COLO829 (cell line): ENCODE results near the gene RPS19BP1.

Experiments used
- DNase-seq: peaks from one replicate; pipeline ENCODE4 v3.0.0; 2012; ENCODE audit warnings: low spot score

The RPS19BP1 gene

DNA sequence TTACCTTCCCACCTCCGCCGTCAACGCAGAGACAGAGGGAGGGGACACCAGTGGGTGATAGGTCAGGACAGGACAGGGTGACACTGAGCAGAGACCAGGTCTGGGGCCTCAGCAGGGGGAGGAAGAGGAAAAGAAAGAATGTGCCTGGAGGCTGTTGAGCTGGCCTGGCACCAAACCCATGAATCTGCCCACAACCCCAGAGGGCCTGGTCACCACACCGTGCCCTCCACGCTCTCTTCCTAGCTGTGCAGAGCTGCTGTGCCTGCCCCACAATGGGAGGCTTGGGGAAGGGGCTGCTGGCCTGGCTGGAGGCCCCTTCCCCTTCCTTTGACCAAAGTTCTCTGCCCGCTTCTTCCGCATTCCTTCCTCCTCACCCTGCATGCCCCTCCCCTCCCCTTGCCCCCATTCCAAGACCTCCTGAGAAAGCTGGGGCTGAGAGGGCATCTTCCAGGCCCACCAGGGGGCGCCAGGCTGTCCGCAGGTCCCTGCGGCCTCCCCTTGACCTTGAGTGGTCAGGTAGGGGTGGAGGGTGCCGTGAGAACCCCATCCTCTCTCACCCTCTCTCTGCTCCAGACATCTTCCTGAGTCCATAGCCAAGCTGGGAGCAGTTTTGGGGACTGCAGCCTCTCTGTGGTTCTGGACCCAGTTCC is 27.0 kb upstream of the RPS19BP1 start:
- no peak for DNase-seq

DNA sequence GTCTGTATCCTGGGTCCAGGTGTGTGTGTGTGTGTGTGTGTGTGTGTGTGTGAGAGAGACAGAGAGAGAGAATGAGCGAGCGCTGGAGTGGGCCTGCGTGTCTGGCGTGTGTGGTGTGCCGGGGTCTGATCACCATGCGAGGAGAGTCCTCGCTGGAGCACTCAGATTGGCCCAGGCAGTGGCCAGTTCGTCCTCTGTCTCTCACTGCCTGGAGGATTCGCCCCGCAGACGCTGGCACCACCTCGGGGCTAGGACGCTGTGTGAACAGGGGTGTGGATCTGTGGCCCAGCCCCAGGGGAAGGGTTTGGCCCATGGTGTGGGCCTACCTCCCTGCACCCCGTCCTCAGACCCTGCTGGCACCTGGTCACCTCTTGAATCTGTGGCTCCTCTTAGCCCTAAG is 26.4 kb upstream of the RPS19BP1 start:
- DNase-seq: no peak

DNA sequence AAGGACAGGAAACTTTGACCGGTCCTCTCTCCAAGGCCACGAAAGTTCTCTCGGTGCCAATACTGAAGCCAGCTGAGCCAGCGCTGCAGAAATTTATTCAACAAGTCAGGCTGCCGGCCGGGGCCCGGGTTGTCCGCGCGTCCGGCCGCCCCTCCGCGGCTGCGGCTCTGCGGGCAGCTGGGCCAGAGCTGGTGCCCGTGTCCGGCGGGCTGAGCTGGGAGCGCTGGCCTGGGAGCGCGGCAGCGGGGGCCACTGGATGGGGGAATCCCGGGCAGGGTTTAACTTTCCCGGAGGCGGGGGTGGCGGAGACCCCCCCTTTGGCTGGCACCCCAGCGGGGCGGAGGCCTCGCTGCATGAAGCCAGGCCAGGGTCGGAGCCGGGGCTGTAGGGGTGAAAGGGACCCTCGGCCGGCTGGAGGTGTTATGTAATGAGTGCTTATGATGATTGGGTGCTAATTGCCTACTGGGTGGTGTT is 25.7 kb upstream of the RPS19BP1 start:
- no peak for DNase-seq

DNA sequence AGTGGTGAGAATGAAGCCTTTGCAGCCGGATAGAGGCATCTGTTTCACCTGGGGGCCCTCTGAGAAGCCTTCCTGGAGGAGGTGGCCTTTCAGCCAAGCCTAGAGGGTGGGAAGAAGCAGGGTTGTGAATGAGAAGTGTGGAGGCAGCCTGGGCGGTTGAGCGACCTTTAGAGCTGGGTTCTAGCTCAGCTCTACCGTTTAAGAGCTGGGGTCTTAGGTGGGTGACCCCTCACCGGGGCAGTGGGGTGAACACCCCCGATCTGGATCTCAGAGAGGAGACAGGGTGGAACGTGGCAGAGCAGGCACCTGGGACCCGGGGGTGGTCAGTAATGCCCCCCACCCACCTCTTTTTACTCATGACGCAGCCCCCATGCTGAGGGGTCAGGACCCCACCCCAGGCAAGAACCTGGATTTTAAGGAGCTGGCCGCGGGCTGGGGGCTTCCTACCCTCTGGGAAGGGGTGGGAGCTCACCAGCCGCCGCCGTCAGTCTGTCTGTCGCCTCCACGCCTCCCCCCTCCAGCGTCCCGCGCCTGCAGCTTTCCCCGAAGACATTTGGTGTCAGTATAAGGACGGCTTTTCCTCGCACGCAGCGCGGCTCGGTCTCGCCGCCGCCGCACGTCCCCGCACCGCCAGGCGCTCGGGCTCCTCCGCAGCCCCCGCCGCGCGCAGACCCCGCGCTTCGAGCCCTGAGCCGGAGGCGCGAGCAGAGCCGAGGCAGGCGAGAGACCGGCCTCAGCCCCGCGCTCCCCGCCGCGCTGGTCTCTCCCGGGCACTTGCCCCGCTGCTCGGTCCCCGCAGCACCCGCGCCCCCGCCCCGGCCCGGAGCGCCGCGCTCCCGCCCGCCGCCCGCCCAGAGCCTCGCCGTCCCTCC is 24.7 kb upstream of the RPS19BP1 start:
- no peak for DNase-seq

DNA sequence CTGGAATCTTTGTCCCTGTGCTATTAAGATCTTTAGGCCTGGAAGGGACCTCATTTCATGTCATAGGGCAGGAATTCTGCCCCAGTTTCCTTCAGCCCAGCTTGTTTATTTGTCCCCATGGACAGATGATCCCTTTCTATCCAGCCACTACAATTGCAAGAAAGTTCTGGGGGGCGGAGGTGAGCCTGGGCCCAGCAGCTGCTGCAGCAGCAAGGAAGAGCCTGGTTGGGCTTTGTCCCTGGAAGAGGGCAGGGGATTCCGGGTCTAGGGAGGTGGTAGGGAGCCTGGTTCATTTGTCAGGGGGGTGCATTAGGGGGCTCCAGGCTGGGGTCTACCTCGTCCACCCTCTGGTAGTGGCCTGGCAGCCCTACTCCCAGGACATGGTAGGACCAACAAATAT is 21.6 kb upstream of the RPS19BP1 start:
- DNase-seq: no peak

DNA sequence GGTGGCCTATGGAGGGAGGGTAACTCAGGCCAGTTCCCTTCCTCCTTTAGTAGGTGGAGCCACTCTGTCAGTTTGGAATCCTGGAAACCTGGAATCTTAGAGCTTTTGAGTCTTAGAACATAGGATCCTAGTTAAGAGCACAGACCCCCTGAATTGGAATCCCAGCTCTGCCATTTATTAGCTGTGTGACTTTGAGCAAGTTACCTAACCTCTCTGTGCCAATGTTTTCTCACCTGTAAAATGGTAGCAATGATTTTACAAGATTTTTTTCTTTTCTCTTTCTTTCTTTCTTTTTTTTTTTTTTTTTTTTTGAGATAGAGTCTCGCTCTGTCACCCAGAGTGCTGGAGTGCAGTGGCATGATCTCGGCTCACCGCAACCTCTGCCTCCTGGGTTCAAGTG is 20.9 kb upstream of the RPS19BP1 start:
- no peak for DNase-seq

DNA sequence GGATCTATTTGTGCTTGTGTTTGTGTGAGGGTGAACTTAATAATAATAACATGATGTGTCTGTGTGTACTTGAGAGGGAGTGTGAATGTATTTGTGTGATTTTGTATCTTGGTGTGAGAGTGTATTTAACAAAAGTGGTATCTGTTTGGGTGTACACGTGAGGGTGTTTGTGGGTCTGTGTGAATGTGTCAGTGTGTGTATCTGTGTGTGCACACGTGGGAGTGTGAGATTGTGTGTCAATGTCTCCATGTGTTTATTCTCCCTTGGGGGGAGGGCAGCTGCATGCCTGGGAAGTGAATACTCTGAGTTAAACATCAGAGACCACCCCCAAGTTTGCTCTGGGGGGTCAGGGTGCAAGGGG is 15.0 kb upstream of the RPS19BP1 start:
- DNase-seq: no peak

DNA sequence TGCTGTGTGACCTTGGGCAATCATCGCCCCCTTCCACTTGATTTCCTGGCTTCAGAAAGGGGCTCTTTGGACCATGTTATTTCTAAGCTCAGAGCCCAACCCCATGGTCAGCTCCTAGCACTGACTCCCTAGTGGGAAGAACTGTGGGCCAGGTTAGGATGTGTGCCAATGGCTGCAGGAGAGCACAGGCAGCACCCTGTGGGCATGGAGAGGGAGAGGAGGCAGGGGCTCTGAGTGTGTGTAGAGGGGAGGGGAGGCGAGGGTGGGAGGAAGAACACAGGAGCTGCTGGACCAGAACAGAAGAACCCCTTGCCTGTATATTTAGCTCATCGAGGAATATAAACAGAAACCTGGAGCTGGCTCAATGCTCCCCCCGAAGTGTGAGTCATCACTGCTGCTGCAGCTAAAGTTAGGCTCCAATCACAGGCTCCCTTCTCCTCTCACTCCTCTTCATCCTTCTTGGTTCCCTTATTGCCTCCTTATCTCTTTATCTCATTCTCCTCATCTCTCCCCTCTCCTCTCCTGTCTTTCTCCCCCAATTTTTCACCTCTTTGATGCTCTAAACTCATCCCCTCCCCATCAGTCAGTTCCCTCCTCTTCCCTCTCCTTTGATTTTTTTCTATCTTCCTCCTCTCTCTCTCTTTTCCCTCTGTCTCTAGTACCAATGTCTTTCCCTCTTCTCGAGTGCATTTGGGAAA is 14.5 kb upstream of the RPS19BP1 start:
- DNase-seq: peak; percentile 41

DNA sequence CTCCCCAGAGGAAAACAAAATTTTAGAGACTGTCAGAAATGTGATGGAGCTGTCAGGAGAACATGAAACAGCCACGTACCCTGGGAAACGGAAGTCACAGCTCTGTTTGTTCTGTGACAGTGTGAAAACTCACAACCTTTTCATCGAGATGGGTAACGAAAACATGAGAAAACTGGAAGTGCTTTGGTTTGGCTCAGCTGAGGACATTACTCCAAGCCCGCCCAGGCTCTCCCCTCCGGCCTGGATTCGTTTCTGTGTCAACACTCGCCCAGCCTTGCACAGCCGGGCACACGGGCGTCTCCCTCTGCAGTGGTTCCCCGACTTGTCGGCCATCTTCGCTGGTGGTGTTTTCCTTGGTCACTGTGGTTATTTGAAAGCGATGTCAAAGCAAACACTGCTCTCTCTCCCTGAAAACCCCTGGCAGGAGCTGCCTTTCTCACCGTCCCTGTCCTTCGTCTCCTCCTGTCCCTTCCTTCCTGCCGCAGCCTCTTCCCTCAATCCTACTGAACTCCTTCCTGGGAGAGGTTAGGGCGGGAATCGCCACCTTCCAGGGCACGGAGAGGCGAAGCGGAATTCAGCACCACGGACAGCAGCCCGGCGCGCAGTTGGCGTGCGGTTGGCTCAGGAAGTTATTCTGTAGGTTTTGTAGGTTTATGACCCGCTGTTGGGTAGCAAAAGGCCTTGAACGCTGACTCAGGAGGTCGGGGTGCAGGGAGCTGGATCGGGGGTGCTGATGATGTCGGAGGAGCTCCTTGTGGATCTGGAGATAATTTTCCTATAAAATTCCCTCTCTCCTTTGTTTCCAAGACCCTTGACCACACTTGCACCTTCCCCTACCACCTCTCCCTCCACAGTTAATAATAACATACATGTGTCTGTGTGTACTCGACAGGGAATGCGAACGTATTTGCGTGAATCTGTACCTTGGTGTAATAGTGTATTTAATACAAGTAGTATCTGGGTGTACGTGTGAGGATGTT is 13.1 kb upstream of the RPS19BP1 start:
- DNase-seq: peak; percentile 57

DNA sequence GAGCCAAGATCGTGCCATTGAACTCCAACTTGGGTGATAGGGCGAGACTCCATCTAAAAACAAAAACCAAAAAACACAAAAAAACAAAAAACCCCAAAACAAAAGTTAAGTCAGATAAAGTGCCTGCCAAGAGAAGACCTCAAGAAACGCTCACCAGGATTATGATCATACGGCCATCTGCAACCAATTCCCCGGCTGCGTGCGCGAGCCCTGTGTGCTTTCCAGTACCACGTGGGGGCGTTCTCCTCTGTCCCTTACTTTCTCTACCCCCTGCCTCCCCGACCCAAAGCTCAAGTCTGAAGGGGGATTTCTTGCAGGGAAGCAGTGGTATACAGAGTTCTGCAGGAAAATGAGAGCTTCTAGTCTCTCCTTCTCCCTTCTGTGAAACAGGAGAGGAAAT is 10.5 kb upstream of the RPS19BP1 start:
- peak; percentile 43 for DNase-seq

DNA sequence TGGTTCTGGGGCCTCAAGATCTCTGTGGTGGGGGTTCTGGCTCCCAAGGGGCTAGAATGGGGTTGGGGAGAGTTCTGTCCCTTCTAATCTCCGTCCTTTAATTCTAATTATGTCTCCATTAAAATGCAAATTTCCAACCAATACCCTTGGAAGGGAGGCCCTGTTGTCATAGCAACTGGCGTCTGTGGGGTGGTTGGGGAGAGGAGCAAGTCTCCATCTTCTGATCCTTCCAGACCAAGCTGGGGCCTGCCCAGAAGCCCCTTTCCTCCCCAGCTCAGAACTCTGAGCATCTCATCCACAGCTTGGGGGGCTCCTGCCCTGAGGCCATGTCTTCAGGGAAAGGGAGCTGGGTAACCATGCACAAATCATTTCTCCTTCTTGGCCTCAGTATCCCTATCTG is 5.4 kb upstream of the RPS19BP1 start:
- DNase-seq: no peak

DNA sequence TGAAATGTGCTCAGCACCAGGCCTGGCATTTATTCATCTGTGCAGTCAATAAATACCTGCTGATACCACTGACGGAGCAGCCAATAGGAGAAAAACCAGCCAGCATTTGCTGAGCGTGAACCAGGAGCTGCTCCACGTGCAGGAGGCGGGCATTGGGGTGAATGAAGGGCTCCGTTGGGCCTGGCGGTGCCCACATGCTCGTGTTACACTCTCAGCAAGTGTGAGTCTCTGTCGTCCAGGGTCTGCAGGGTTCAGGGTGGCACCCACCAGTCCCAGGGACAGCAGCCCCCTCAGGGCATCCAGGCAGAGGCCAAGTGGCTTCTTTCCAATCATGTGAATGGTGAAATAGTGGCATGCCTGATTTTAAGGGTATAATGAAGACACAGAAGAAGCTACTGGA is 4.2 kb upstream of the RPS19BP1 start:
- no peak for DNase-seq

DNA sequence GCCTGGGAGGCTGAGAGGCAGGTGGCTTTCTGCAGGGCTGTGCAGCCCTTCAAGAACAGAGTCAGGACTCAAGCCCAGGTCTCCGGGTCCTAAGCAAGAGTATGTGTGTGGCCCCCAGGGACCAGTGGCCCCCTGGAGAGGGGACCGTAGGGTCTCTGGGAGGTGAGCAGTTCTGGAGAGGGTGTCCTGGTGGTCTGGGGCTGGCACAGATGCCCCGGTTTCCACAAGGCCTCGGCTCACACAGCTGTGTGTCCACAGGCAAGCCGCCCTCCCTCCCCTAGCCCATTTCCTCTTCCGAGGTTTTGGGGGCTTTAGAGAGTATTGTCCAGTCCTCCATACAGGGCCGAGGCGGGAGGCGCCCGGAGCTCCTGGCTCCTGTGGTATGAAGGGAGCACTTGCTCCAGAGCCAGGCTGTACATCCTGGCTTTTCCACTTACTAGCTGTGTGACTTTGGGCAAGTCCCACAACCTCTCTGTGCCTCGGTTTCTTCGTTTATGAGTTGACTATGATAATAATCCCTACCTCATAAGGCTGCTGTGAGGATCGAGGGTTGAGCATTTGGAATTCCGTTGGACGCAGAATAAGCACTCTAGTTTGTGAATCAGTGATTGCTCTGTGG is 3.4 kb upstream of the RPS19BP1 start:
- no peak for DNase-seq

DNA sequence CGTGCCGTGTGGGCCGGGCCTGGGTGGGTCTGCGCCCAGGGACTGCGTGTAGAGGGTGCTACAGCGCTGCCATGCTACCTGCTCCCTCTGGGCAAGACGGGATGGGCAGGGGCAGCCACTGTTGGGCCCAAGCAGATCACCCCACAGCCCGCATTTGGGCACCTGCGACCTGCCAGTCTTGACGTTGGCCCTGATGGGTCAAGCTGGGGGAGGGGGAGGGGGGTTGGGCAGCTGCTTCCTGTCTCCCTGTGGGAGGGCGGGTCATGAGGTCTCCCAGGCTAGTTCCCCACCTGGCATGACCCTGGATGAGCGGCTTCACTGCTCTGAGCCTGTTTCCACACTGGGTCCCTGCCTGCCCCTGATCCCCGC is 2.8 kb upstream of the RPS19BP1 start:
- DNase-seq: no peak

DNA sequence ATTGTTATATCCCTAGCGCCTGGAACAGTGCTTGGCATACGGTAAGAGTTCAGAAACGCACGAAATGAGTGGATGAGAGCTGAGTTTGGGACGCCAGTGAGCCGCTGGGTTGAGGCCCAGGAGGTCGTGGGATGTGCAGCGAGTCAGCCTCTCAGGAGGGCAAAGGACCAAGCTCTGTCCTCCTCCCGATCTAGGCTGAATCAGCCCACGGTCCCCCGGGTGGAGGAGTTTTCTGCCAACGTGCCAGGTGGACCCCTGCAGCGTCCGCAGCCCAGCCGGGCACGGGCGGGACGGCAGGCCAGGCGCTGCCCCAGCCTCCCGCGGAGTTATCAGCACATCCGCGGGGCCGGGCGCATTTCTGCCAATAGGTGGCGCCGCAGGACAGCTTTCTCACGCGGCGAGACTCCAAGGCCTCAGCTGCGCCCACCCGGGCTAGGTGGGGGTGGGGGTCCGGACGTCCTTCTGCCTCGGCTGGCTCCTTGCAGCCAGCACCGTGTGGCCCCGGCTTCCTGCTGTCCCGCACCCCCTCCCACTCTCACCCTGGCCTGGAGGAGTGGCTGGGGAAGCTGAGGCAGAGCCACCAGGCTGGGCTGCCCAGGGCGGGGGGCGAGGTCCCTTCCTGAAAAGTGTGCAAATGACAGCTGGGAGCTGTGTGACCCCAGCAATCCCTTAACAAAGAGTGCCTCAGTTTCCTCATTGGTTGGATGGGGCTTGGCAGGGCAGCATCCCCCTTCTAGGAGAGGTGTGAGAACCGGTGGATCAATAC is 2.2 kb upstream of the RPS19BP1 start:
- peak; percentile 86 for DNase-seq

DNA sequence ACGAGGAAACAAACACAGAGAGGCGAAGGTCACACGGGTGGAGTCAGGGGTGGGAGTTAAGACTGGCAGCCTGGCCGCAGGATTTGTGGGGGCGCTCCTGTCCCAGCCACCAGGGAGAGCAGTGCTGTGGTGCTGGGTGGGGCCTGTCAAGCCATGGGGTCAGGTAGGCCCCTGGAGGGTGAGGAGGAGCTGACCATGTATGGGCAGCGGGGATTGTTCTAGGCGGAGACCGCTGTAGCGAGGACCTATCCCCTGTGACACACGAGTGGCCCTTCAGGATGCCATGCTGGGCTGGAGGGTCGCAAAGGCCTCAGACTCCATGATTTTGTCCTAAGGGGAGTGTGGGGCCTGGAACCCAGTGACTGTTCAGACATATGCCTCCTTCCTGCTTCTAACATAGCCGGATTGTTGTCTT is 1.6 kb upstream of the RPS19BP1 start:
- no peak for DNase-seq

DNA sequence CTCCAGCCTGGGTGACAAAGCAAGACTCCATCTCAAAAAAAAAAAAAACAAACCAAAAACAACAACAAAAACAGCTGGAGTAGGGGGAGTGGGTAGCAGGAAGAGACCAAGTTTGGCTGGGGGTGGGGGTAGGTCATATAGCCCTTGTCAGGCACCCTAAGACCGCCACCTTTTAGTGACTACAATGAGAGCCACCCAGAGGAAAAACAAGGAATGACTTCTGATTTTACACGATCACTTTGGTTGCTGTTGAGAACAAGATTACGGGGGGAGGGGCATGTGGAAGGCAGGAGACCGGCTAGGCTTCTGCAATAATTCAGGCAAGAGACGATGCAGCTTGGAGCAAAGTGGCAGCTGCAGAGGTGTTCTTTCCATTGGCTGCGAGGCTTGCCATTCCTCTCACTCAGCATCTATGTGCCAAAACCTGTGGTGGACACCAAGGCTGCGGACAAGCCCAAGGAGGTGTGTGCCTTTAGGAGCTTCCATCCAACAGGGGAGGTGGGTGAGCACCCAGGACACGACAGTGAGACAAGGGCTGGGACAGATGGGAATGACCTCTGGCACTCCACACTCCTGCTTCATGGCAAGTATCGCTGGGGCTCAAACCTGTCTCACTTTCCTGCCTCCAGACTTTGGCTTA is 1.7 kb downstream of the RPS19BP1 start:
- DNase-seq: peak; percentile 67

DNA sequence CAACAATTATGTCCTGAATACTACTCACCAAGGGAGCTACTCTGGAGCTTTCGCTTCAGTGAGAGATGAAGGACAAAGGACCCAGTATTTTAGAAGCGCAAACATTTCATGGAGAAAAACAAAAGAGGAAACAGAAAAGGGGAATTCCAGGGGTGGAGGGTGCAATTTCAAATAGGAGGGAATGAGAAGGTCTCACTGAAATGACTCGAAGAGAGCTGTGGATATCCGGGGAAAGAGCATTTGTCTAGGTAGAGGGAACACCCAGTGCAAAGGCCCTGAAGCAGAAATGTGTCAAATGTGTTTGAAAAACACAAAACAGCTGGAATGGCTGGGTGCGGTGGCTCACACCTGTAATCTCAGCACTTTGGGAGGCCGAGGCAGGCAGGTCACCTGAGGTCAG is 2.4 kb downstream of the RPS19BP1 start:
- DNase-seq: no peak

DNA sequence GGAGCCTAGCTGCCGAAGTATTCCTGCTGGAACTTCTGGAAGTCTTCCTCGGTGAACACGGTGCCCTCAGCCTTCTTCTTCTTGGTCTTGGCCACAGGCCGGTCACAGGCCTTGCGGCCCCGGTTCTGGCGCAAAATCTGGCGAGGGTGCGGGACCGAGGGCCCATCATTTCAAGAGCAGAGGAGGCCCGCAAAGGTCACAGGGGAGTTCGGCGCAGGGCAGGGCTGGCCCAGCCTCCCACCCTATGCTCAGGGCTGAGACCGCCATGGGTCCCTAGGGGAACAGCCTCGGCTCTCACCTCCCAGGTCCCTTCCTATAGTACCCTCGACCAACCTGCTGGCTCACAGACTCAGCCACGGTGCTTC is 3.1 kb downstream of the RPS19BP1 start:
- DNase-seq: no peak
